ENCODE results near the gene MYL12B.

DNA sequence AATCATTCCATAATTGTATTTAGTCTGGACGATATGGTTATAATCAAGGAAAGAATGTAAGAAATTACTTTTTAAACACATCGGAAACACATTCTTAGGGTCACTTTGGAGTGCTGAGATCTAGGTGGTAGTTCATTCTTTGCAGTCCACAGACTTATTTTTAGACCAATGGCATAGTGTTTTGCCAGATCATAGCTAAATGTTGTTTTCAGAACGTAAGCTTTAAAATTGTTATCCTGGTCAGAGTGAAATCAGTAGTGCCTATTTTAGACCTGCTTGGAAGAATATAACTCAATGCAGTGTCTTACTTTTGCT, 10.0 kb upstream of the MYL12B start:
- TF ChIP-seq POLR2A (IDR thresholded peaks at IDR 0.05) (no peak), POLR2AphosphoS5 (IDR thresholded peaks at IDR 0.05; ENCODE audit: insufficient read depth in 1 of 2, low read depth in 1 of 2) (no peak)
- TF ChIP-seq, protein P1, sequence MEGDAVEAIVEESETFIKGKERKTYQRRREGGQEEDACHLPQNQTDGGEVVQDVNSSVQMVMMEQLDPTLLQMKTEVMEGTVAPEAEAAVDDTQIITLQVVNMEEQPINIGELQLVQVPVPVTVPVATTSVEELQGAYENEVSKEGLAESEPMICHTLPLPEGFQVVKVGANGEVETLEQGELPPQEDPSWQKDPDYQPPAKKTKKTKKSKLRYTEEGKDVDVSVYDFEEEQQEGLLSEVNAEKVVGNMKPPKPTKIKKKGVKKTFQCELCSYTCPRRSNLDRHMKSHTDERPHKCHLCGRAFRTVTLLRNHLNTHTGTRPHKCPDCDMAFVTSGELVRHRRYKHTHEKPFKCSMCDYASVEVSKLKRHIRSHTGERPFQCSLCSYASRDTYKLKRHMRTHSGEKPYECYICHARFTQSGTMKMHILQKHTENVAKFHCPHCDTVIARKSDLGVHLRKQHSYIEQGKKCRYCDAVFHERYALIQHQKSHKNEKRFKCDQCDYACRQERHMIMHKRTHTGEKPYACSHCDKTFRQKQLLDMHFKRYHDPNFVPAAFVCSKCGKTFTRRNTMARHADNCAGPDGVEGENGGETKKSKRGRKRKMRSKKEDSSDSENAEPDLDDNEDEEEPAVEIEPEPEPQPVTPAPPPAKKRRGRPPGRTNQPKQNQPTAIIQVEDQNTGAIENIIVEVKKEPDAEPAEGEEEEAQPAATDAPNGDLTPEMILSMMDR (IDR thresholded peaks at IDR 0.05): no peak
